ENCODE measurements around the gene ZPLD1.

DNA sequence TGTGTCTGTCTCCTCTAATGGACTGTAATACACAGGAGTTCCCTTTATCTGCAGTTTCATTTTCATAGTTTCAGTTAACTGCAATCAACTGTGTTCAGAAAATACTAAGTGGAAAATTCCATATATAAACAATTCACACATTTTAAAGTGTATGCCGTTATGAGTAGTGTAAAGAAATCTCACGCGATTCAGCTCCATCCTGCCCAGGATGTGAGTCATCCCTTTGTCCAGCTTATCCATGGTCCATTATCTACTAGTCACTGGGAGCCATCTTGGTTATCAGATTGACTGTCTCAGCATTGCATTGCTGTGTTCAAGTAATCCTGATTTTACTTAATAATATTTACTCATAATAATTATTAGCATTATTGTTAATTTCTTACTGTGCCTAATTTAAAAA is 14.5 kb downstream of the ZPLD1 start:
- no peak for TF ChIP-seq POLR2A (IDR thresholded peaks at IDR 0.05)
- TF ChIP-seq, protein P1, sequence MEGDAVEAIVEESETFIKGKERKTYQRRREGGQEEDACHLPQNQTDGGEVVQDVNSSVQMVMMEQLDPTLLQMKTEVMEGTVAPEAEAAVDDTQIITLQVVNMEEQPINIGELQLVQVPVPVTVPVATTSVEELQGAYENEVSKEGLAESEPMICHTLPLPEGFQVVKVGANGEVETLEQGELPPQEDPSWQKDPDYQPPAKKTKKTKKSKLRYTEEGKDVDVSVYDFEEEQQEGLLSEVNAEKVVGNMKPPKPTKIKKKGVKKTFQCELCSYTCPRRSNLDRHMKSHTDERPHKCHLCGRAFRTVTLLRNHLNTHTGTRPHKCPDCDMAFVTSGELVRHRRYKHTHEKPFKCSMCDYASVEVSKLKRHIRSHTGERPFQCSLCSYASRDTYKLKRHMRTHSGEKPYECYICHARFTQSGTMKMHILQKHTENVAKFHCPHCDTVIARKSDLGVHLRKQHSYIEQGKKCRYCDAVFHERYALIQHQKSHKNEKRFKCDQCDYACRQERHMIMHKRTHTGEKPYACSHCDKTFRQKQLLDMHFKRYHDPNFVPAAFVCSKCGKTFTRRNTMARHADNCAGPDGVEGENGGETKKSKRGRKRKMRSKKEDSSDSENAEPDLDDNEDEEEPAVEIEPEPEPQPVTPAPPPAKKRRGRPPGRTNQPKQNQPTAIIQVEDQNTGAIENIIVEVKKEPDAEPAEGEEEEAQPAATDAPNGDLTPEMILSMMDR (IDR thresholded peaks at IDR 0.05): no peak
